Measurements from ENCODE around the gene CABLES1.
"Not testable (repeated sequence)": the region's sequence is repeated elsewhere in the genome, so short reads cannot be mapped to it uniquely, and the experiment has no call there.

CABLES1 gene

GRCh38 chr18:23227726-23228070, 92.4 kb downstream of the CABLES1 start:
- DNase-seq = no peak

DNA sequence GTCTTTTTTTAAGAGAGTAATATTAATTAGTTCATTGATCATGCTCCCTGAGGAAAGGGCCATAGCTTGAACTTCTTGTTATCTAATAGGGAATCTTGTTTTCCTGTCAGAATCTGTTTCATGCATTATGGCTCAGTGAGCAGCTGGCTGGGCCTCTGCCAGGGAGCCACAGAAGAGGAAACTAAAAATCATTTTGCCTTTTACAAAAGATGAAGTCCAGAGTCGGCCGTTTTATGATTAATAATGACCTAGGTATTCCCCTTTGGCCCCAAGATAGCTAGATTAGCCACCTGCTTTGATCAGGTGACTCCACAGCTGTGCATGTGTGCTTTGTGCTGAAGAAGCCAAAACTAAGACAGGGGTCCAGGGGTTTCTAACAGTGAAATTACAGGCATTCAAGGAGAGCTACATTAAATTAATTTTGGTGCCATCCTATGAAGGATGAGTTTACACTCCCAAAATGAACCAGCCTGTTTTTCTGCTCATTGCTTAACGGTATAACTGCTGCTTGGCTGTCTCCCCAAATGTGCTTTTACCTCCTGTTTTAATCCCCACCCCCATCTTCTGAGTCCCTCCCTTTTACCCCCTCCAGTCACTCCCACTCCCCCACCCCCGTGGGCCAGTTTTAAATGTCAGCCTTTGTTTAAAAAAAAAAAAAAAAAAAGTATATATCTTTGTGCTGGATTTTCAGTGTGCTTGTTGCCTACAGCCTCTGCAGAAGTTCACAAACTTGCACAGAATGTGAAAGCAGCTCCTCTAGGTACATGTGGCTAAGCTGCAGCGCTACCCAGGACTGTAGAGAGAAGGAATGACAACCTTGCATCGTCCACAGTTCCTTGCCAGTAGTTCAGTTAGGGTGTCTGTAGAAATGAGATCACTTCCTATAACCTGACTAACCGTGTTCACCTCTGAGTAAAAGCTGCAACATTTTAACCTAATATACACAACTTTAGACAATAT, 93.1 kb downstream of the CABLES1 start:
- DNase-seq = no peak

- no peak for DNase-seq
Observed at GRCh38 chr18:23229472-23229871, 94.2 kb downstream of the CABLES1 start.

DNA sequence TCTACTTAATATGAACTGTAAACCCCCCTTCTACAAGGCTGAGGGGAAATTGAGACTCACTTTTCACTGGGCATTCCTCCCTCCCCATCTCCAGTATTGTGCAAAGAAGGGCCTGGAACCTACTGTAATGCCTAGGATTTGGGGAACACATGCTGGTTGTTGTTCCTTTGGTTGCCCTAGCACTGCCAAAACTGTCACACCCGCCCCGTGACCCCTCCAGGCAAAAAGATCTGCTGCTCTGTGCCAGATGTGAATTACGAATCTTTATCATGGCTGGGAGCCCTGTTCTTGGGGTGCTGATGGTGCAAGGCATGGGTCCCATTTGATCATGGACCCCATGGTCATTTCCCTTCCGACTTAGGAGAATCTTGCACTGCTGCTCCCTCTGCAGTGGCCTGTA, 95.4 kb downstream of the CABLES1 start:
- DNase-seq = no peak

- DNase-seq = peak in 5 of 6 experiments; percentile 36 to 72 (median 65)
Observed at GRCh38 chr18:23231340-23232021, 96.2 kb downstream of the CABLES1 start.

DNA sequence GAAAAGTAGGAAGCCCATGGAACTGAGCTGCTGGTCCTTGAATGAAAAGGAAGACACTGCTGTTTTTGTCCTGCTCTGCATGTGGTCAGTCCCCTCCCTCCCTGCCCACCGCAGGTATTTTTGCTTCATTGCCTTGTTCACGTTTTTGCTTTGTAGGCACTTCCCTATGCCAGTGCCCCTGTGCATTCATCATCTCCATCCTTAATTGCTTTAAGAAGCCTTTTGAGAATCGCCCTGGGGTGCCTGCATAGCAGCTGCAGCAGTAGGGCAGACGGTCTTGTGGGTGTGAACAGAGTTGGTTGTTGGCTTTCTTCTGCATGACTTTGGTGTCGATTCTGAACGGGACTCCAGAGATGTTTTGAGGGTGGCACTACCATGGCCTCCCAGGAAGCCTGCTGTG, 97.0 kb downstream of the CABLES1 start:
- no peak for DNase-seq

- DNase-seq = no peak
Observed at GRCh38 chr18:23234619-23235018, 99.3 kb downstream of the CABLES1 start.

- no peak for DNase-seq
Observed at GRCh38 chr18:23235336-23235735, 100.1 kb downstream of the CABLES1 start.

GRCh38 chr18:23235860-23236259, 100.6 kb downstream of the CABLES1 start:
- no peak for DNase-seq

DNA sequence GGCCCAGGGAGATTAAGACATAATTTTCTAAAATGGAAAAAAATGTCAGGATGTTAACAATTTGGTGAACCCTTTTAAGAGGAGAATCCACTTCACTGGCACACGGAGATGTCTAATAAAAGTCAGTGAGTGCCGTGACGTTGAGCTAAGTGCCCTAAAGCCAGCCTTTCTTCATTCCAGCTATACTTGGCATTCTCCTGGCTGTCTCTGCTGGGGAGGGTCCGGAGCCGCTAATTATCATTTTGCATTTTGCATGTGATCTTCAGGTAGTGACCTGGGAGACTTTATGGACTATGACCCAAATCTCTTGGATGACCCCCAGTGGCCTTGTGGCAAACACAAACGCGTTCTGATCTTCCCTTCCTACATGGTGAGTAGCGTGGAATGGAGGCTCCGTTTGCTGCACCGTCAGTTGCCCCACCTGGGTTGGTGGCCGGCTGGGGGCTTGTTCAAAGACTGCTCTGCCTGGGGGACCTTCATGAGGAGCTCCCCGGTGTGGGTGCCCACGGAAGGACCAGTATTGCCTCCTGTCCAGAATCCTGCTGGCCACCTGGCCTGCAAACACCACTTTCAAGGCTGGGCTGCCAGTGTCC, 101.7 kb downstream of the CABLES1 start:
- no peak for DNase-seq

GRCh38 chr18:23237524-23238151, 102.4 kb downstream of the CABLES1 start:
- DNase-seq = peak in 4 of 6 experiments; percentile 6 to 51 (median 14)

DNA sequence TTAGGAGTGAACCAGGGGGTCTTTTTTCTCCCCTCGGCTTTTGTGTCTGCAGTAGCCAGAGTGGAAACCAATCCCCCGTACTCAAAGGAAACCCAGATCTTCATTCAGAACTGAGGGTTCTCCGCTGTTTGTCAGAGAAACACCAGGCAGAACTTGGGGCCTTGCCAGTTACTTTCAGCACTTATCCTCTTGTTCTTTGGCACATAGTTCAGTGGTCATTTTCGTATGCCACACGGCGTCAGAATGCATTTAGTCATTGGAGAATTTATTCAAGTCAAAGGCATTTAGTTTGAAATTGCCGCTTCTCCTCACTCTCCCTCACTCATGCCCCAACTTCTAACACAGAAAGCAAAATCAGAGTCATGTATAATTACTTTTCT, 102.9 kb downstream of the CABLES1 start:
- DNase-seq = peak in 1 of 6 experiments; percentile 51

DNA sequence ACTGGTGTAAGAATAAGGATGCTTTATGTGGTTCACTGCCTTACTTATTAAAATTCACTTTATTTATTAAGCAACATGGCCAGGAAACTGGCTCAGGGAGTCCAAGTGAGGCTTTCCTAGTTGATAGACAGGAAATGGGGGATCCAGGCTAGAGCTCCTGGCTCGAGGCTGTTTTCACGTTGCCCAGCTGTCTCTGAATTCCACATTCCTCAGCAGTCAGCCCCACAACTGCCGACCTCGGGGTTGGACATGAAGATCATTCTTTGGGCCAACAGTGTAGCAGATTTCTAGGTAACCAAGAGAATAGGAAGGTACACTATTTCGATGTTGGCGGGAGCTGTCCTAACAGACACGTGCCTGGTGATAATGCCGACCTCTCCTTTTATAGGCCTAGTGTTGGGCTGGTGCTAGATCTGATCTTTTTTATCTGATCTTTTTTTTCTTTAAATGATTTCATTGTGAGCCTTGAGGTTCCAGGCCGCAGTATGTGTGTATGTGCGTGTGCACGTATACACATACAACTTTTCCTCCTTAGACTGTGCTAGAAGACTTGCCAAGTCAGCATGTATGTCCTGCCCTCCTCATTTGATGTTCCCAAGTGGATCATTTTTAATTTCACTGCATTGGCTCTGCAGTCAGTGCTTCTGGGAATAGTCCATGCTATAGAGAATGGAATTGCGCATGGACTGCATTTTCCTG, 103.5 kb downstream of the CABLES1 start:
- DNase-seq = no peak

GRCh38 chr18:23239350-23239692, 104.0 kb downstream of the CABLES1 start:
- no peak for DNase-seq

GRCh38 chr18:23239885-23240608, 104.8 kb downstream of the CABLES1 start:
- DNase-seq = no peak

GRCh38 chr18:23240609-23240930, 105.3 kb downstream of the CABLES1 start:
- DNase-seq = no peak

- not testable (repeated sequence) for DNase-seq
Observed at GRCh38 chr18:23241833-23242496, 106.7 kb downstream of the CABLES1 start.

DNA sequence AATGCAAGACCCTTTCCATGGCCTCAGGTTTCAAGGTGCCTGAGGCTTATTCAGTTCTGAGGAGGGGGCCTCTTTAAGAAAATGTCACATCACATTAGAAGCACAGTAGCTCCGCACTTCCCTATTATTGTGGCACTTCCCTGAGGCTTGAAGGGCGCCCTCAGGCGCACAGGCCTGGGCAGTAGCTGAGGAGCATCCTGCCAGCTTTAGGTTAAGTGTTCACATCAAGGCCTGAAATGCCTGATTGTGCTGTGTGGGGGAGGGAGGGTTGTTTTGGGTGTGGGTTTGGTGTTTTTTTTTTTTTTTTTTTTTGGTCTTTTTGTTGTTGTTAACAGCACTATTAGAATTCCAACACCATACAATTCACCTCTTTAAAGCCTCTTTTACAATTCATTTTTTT, 107.9 kb downstream of the CABLES1 start:
- no peak for DNase-seq

DNA sequence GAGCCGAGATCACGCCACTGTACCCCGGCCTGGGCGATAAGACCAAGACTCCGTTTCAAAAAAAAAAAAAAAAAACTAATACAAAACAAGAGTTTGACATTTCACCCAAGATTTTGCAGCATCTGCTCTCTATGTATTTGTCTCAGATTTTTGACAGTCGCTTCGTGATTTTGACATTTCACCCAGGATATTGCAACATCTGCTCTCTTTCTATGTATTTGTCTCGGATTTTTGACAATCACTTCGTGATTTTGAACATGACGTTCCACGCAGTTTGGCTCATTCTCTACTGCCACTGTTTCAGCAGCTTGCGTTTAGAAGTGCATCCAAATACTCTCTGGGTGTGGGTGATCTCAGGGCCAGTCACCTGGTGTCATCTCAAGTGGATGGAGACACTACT, 108.5 kb downstream of the CABLES1 start:
- DNase-seq = no peak

DNA sequence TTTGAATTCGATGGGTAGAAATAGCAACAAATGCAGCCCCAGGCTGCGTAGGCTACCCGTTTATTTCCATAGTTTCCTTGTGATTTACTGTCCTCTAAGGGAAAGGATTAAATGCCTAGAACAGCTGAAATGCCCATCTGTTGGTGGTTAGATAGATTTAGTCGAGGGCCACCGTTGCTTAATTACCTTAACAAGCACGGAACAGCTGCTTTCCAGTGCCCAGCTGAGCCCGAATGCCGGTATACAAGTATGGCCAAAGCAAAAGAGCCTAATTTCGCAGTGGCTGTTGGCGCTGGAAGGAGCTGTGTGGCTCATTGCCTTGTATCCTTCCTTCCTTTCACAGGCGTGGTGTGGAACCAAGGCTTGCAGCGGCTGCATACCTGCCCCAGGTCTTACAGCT, 109.1 kb downstream of the CABLES1 start:
- no peak for DNase-seq

- no peak for DNase-seq
Observed at GRCh38 chr18:23245461-23245860, 110.2 kb downstream of the CABLES1 start.

GRCh38 chr18:23247331-23247730, 112.0 kb downstream of the CABLES1 start:
- no peak for DNase-seq

Measured in stimulated activated naive CD4-positive, alpha-beta T cell (primary cell).